ENCODE results near the gene ATP1A3.
A peak's percentile ranks its signal among the peaks of the same experiment; 100 is the strongest.

The ATP1A3 gene

GRCh38 chr19:41958367-41959055, 35.5 kb downstream of the ATP1A3 start:
- no peaks in the 10 kb centered on the region for H3K9me3 ChIP-seq (ENCODE audit: control insufficient read depth, low read length)
- peaks cover 14% of the 10 kb centered on the region for H3K4me1 ChIP-seq (ENCODE audit: control insufficient read depth, insufficient read depth, low read length, poor library complexity, severe bottlenecking)
- 2 to 5% methylated on average over 33 to 43 of the region's 43 CpGs for WGBS, 2 experiments (ENCODE audit: insufficient coverage in 2 of 2)
- H3K36me3 ChIP-seq (ENCODE audit: control insufficient read depth, insufficient read depth, low read length), result peaks cover 17% of the 10 kb centered on the region
- H3K27ac ChIP-seq (ENCODE audit: low read depth, low read length, severe bottlenecking), result peak overlapping the region; percentile 91
- peak overlapping the region; percentile 96 for H3K4me3 ChIP-seq (ENCODE audit: extremely low read depth, insufficient read depth, low read length, poor library complexity, severe bottlenecking)

- Histone ChIP-seq H3K4me3 (ENCODE audit: extremely low read depth, insufficient read depth, low read length, poor library complexity, severe bottlenecking) (peak overlapping the region; percentile 96), H3K36me3 (ENCODE audit: control insufficient read depth, insufficient read depth, low read length) (peaks cover 17% of the 10 kb centered on the region), H3K27ac (ENCODE audit: low read depth, low read length, severe bottlenecking) (peak overlapping the region; percentile 91), H3K9me3 (ENCODE audit: control insufficient read depth, low read length) (no peaks in the 10 kb centered on the region), H3K4me1 (ENCODE audit: control insufficient read depth, insufficient read depth, low read length, poor library complexity, severe bottlenecking) (peaks cover 14% of the 10 kb centered on the region)
- 18% methylated on average over 8 to 10 of the region's 10 CpGs for WGBS, 2 experiments (ENCODE audit: insufficient coverage in 2 of 2)
These were observed 36.1 kb downstream of the ATP1A3 start for GRCh38 chr19:41957838-41958366.

- peaks cover 14% of the 10 kb centered on the region for H3K4me1 ChIP-seq (ENCODE audit: control insufficient read depth, insufficient read depth, low read length, poor library complexity, severe bottlenecking)
- 84 to 93% methylated on average over 6 to 9 of the region's 11 CpGs for WGBS, 2 experiments (ENCODE audit: insufficient coverage in 2 of 2)
- peaks cover 17% of the 10 kb centered on the region for H3K36me3 ChIP-seq (ENCODE audit: control insufficient read depth, insufficient read depth, low read length)
- no peak overlapping the region for H3K27ac ChIP-seq (ENCODE audit: low read depth, low read length, severe bottlenecking)
- H3K4me3 ChIP-seq (ENCODE audit: extremely low read depth, insufficient read depth, low read length, poor library complexity, severe bottlenecking), result peak overlapping the region; percentile 1
- H3K9me3 ChIP-seq (ENCODE audit: control insufficient read depth, low read length), result no peaks in the 10 kb centered on the region
These were observed 36.7 kb downstream of the ATP1A3 start for GRCh38 chr19:41957161-41957837.

- Histone ChIP-seq H3K27ac (ENCODE audit: low read depth, low read length, severe bottlenecking) (no peak overlapping the region), H3K4me1 (ENCODE audit: control insufficient read depth, insufficient read depth, low read length, poor library complexity, severe bottlenecking) (peaks cover 14% of the 10 kb centered on the region), H3K36me3 (ENCODE audit: control insufficient read depth, insufficient read depth, low read length) (peaks cover 17% of the 10 kb centered on the region), H3K9me3 (ENCODE audit: control insufficient read depth, low read length) (no peaks in the 10 kb centered on the region), H3K4me3 (ENCODE audit: extremely low read depth, insufficient read depth, low read length, poor library complexity, severe bottlenecking) (no peak overlapping the region)
- WGBS, 2 experiments (ENCODE audit: insufficient coverage in 2 of 2), result 96 to 98% methylated on average over 12 to 13 of the region's 13 CpGs
These were observed 37.4 kb downstream of the ATP1A3 start for GRCh38 chr19:41956621-41957020.

- H3K4me3 ChIP-seq (ENCODE audit: extremely low read depth, insufficient read depth, low read length, poor library complexity, severe bottlenecking), result no peak overlapping the region
- peaks cover 14% of the 10 kb centered on the region for H3K4me1 ChIP-seq (ENCODE audit: control insufficient read depth, insufficient read depth, low read length, poor library complexity, severe bottlenecking)
- H3K27ac ChIP-seq (ENCODE audit: low read depth, low read length, severe bottlenecking), result no peak overlapping the region
- peaks cover 17% of the 10 kb centered on the region for H3K36me3 ChIP-seq (ENCODE audit: control insufficient read depth, insufficient read depth, low read length)
- 85 to 89% methylated on average over 6 of the region's 7 CpGs for WGBS, 2 experiments (ENCODE audit: insufficient coverage in 2 of 2)
- H3K9me3 ChIP-seq (ENCODE audit: control insufficient read depth, low read length), result no peaks in the 10 kb centered on the region
These were observed 38.5 kb downstream of the ATP1A3 start for GRCh38 chr19:41955521-41955920.

GRCh38 chr19:41951686-41952172, 42.3 kb downstream of the ATP1A3 start:
- no peaks in the 10 kb centered on the region for H3K4me1 ChIP-seq (ENCODE audit: control insufficient read depth, insufficient read depth, low read length, poor library complexity, severe bottlenecking)

GRCh38 chr19:41947091-41947490, 46.9 kb downstream of the ATP1A3 start:
- WGBS, 2 experiments (ENCODE audit: insufficient coverage in 2 of 2), result 93 to 100% methylated on average over 2 of the region's 3 CpGs
- no peaks in the 10 kb centered on the region for H3K9me3 ChIP-seq (ENCODE audit: control insufficient read depth, low read length)
- H3K4me3 ChIP-seq (ENCODE audit: extremely low read depth, insufficient read depth, low read length, poor library complexity, severe bottlenecking), result no peak overlapping the region
- H3K36me3 ChIP-seq (ENCODE audit: control insufficient read depth, insufficient read depth, low read length), result no peaks in the 10 kb centered on the region
- H3K27ac ChIP-seq (ENCODE audit: low read depth, low read length, severe bottlenecking), result no peak overlapping the region
- no peaks in the 10 kb centered on the region for H3K4me1 ChIP-seq (ENCODE audit: control insufficient read depth, insufficient read depth, low read length, poor library complexity, severe bottlenecking)

More at GRCh38 chr19:41951686-41952172, 42.3 kb downstream of the ATP1A3 start:
- H3K36me3 ChIP-seq (ENCODE audit: control insufficient read depth, insufficient read depth, low read length), result peaks cover 9% of the 10 kb centered on the region
- H3K4me3 ChIP-seq (ENCODE audit: extremely low read depth, insufficient read depth, low read length, poor library complexity, severe bottlenecking), result no peak overlapping the region
- no peak overlapping the region for H3K27ac ChIP-seq (ENCODE audit: low read depth, low read length, severe bottlenecking)
- no peaks in the 10 kb centered on the region for H3K9me3 ChIP-seq (ENCODE audit: control insufficient read depth, low read length)
- 3 to 7% methylated on average over 6 of the region's 12 CpGs for WGBS, 2 experiments (ENCODE audit: insufficient coverage in 2 of 2)

GRCh38 chr19:41945135-41945766, 48.8 kb downstream of the ATP1A3 start:
- H3K36me3 ChIP-seq (ENCODE audit: control insufficient read depth, insufficient read depth, low read length), result no peaks in the 10 kb centered on the region
- 90 to 94% methylated on average over 5 to 7 of the region's 8 CpGs for WGBS, 2 experiments (ENCODE audit: insufficient coverage in 2 of 2)
- H3K9me3 ChIP-seq (ENCODE audit: control insufficient read depth, low read length), result no peaks in the 10 kb centered on the region
- no peak overlapping the region for H3K4me3 ChIP-seq (ENCODE audit: extremely low read depth, insufficient read depth, low read length, poor library complexity, severe bottlenecking)
- H3K4me1 ChIP-seq (ENCODE audit: control insufficient read depth, insufficient read depth, low read length, poor library complexity, severe bottlenecking), result peaks cover 3% of the 10 kb centered on the region
- H3K27ac ChIP-seq (ENCODE audit: low read depth, low read length, severe bottlenecking), result no peak overlapping the region

- 74 to 88% methylated on average over 2 of the region's 2 CpGs for WGBS, 2 experiments (ENCODE audit: insufficient coverage in 2 of 2)
- Histone ChIP-seq H3K4me1 (ENCODE audit: control insufficient read depth, insufficient read depth, low read length, poor library complexity, severe bottlenecking) (peaks cover 3% of the 10 kb centered on the region), H3K36me3 (ENCODE audit: control insufficient read depth, insufficient read depth, low read length) (no peaks in the 10 kb centered on the region), H3K4me3 (ENCODE audit: extremely low read depth, insufficient read depth, low read length, poor library complexity, severe bottlenecking) (no peak overlapping the region), H3K27ac (ENCODE audit: low read depth, low read length, severe bottlenecking) (no peak overlapping the region), H3K9me3 (ENCODE audit: control insufficient read depth, low read length) (no peaks in the 10 kb centered on the region)
These were observed 49.7 kb downstream of the ATP1A3 start for GRCh38 chr19:41944336-41944735.

- H3K9me3 ChIP-seq (ENCODE audit: control insufficient read depth, low read length), result no peaks in the 10 kb centered on the region
- 84 to 87% methylated on average over 3 to 4 of the region's 9 CpGs for WGBS, 2 experiments (ENCODE audit: insufficient coverage in 2 of 2)
- no peak overlapping the region for H3K27ac ChIP-seq (ENCODE audit: low read depth, low read length, severe bottlenecking)
- H3K4me3 ChIP-seq (ENCODE audit: extremely low read depth, insufficient read depth, low read length, poor library complexity, severe bottlenecking), result no peak overlapping the region
- H3K4me1 ChIP-seq (ENCODE audit: control insufficient read depth, insufficient read depth, low read length, poor library complexity, severe bottlenecking), result peaks cover 3% of the 10 kb centered on the region
- H3K36me3 ChIP-seq (ENCODE audit: control insufficient read depth, insufficient read depth, low read length), result no peaks in the 10 kb centered on the region
These were observed 52.4 kb downstream of the ATP1A3 start for GRCh38 chr19:41941410-41942202.
